Fibroblast of mammary gland (primary cell): ENCODE measurements around the gene MOAP1.
"Not testable (repeated sequence)": the region's sequence is repeated elsewhere in the genome, so short reads cannot be mapped to it uniquely, and the experiment has no call there.

Experiments used
- DNase-seq: peaks from one replicate; pipeline ENCODE4 v3.0.0-alpha.2; 2010; ENCODE audit warnings: low read depth
- H3K4me3 ChIP-seq: 2 replicates; pipeline ENCODE4 v1.5.1; 2011; ENCODE audit warnings: low read depth, mild to moderate bottlenecking, low read length, moderate library complexity; ENCODE audit not compliant: control insufficient read depth
- CTCF ChIP-seq: conservative IDR thresholded peaks from 2 replicates; pipeline ENCODE4 v1.5.1; 2011; ENCODE audit warnings: low read depth, low read length, inconsistent platforms; ENCODE audit not compliant: control insufficient read depth, insufficient read depth

The MOAP1 gene

GRCh38 chr14:93153121-93153520 is 31.6 kb downstream of the MOAP1 start:
- DNase-seq = no peak
- no peak overlapping the region for H3K4me3 ChIP-seq
- TF ChIP-seq CTCF = no peak

DNA sequence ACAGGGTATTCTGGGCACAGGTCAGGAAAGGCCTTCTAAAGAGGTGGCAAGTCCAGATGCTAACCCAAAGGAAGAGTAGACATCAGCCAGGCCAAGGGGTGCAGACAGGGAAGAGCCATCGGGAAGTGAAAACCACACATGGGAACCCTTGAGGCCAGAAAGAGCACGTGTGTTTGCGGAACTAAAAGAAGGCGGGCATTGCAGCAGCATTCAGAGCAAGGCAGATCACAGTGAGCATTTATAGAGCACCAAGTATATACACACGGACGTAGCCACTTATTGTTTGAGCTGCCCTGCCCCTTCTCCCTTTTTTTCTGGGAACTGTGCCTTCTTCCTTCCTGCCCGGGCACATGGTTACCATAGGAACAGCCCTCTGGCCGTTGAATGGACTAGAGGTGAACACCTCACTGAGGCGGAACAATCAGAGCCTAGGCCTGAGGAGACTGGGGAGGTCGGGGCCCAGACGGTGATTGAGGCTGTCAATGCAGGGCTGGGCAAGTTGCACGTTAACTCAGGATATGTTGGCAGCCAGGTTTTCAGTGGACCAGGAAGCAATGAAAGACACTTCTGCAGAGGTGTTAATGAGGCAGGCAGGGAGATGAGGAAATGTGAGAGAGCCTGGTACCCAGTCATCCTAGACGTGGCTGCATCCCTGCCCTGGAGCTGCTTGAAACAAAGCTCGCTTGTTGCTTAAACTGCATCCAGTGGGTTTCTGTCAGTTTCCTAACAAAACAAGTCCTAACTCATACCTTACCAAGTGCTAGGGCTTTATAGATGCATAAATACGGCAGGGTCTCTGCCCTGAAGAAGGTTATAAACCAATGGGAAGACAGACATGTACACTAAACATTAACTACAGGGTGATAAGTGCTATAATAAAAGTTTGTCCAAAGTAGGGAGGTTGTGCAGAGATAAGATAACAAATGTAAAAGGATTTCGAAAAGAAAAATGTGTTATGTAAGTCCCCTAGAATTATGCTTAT is 34.2 kb downstream of the MOAP1 start:
- TF ChIP-seq CTCF = no peak
- H3K4me3 ChIP-seq = no peak overlapping the region
- no peak for DNase-seq

DNA sequence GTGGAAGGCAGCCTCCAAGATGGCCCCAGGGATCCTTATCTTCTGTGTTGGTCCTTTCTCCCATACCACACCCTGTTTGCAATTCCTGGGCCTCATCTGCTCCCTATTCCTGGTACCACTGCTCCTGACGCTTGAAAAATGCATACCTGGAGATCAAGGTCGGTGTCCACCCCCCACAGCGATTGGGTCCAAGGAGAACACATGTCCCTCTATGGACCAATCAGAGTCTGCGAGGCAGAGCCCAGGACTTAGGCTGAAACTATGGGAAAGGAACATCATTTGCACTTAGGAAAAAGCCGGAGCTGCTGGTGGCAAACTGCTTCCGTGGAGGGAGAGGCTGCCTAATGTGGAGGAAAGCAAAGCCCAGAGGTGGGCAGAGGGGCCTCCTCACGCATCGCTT is 35.7 kb downstream of the MOAP1 start:
- H3K4me3 ChIP-seq = no peak overlapping the region
- TF ChIP-seq CTCF = no peak
- no peak for DNase-seq

DNA sequence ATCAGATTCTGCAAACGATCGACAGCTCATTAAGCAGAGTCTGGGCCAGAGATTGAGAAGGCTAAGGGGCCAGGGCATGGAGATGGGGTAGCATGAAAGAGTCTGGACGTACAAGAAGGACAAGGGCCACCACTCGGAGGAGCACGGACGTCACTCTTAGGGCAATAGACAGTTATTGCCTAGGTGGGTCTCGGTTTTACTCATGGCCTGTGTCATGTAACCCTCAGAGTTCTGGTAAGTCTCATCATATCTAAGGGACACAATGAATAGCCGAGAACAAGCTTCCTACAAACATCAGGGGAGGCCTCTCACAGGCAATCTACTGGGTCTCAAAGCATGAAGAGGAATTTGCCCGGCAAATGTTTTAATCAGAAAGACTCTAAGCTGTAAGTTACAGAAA is 38.6 kb downstream of the MOAP1 start:
- TF ChIP-seq CTCF = no peak
- H3K4me3 ChIP-seq = no peak overlapping the region
- DNase-seq = no peak

DNA sequence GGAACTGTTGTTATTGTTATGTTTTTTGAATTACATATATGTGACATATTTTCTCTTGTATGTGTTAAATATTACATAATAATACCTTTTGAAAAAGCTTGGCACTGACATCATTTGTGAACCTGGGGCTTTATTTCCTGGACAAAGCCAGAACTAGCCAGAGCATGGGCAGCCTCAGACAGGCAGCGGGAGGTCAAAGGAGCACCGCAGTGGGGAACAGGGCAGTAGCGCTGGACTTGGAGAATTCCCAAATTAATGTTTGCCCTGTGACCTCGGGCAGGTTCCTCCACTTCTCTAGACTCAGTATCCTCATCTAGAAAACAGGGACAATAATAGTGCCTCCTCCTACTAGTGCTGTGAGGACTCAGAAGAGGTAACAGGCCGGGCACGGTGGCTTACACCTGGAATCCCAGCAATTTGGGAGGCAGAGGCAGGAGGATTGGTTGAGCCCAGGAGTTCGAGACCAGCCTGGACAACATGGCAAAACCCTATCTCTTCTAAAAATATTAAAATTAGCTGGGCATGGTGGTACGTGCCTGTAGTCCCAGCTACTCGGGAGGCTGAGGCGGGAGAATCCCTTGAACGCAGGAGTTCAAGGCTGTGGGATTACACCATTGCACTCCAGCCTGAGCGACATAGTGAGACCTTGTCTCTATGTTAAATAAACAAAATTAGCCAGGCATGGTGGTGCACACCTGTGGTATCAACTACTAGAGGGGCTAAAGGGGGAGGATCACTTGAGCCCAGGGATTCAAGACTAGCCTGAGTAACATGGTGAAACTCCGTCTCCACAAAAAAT is 41.6 kb downstream of the MOAP1 start:
- no peak overlapping the region for H3K4me3 ChIP-seq
- no peak for DNase-seq
- no peak for TF ChIP-seq CTCF

- TF ChIP-seq CTCF = no peak
- DNase-seq = no peak
- H3K4me3 ChIP-seq = no peak overlapping the region
These were observed 46.8 kb downstream of the MOAP1 start for GRCh38 chr14:93137864-93138263.

GRCh38 chr14:93136508-93136907 is 48.2 kb downstream of the MOAP1 start:
- not testable (repeated sequence) for DNase-seq, H3K4me3 ChIP-seq
